ENCODE data around the gene ZNF804B.

- TF ChIP-seq CTCF (IDR thresholded peaks at IDR 0.05) (no peak), POLR2A (IDR thresholded peaks at IDR 0.05) (no peak)
These were observed 289.5 kb downstream of the ZNF804B start for GRCh38 chr7:89049043-89049442.

Measured in adrenal gland (tissue), 5 donors.